Neuronal stem cell (in vitro differentiated cells): Measurements from ENCODE around the gene TLCD4.

Source experiments
- DNase-seq: peaks from one replicate; pipeline ENCODE4 v3.0.0-alpha.2; 2013; ENCODE audit warnings: low spot score
- H2AFZ ChIP-seq: one replicate; pipeline ENCODE4 v1.6.1; 2013; ENCODE audit warnings: mild to moderate bottlenecking, low read length, inconsistent platforms
- H2AK5ac ChIP-seq: 2 replicates; pipeline ENCODE4 v1.6.1; 2013; ENCODE audit warnings: low read depth, mild to moderate bottlenecking, inconsistent platforms, low read length, moderate library complexity, mixed read lengths
- H2BK120ac ChIP-seq: 2 replicates; pipeline ENCODE4 v1.6.1; 2013; ENCODE audit warnings: low read depth, mild to moderate bottlenecking, inconsistent platforms, low read length, moderate library complexity, mixed read lengths
- H2BK12ac ChIP-seq: one replicate; pipeline ENCODE4 v1.6.1; 2013; ENCODE audit warnings: low read length, inconsistent platforms
- H2BK15ac ChIP-seq: 2 replicates; pipeline ENCODE4 v1.6.1; 2013; ENCODE audit warnings: mild to moderate bottlenecking, low read length, inconsistent platforms, mixed read lengths
- H2BK5ac ChIP-seq: one replicate; pipeline ENCODE4 v1.6.1; 2013; ENCODE audit warnings: inconsistent platforms, mild to moderate bottlenecking, low read length, moderate library complexity
- H3K14ac ChIP-seq: one replicate; pipeline ENCODE4 v1.6.1; 2013; ENCODE audit warnings: low read length, inconsistent platforms
- H3K18ac ChIP-seq: 2 replicates; pipeline ENCODE4 v1.6.1; 2013; ENCODE audit warnings: low read length, inconsistent platforms
- H3K23ac ChIP-seq: 2 replicates; pipeline ENCODE4 v1.6.1; 2013; ENCODE audit warnings: low read depth, mild to moderate bottlenecking, mixed read lengths, low read length, inconsistent platforms; ENCODE audit not compliant: poor library complexity
- H3K27ac ChIP-seq: replicated peaks from 3 replicates; pipeline ENCODE4 v1.5.1; 2013; ENCODE audit warnings: low read length, inconsistent platforms
- H3K27me3 ChIP-seq, 3 experiments: 2 replicates each; pipeline ENCODE4 v1.6.1; 2013; ENCODE audit warnings: low read length in 3 of 3, mild to moderate bottlenecking in 2 of 3, inconsistent platforms in 1 of 3, low read depth in 1 of 3, mixed read lengths in 1 of 3, moderate library complexity in 1 of 3; ENCODE audit not compliant: control insufficient read depth in 3 of 3, insufficient read depth in 3 of 3
- H3K36me3 ChIP-seq, 2 donors: replicated peaks in 1 of 2; 2 replicates each; pipeline ENCODE4 v1.6.1; 2013; ENCODE audit warnings: low read length in 2 of 2; ENCODE audit not compliant: control insufficient read depth in 2 of 2, insufficient read depth in 2 of 2
- H3K4ac ChIP-seq: 2 replicates; pipeline ENCODE4 v1.6.1; 2013; ENCODE audit warnings: inconsistent platforms, mild to moderate bottlenecking, low read length, moderate library complexity
- H3K4me1 ChIP-seq, 2 donors: 1 replicate in 1 of 2; 2 replicates in 1 of 2; pipeline ENCODE4 v1.6.1; 2013; ENCODE audit warnings: low read length in 2 of 2, low read depth in 1 of 2; ENCODE audit not compliant: control insufficient read depth in 2 of 2, insufficient read depth in 1 of 2
- H3K4me2 ChIP-seq: one replicate; pipeline ENCODE4 v1.6.1; 2013; ENCODE audit warnings: mild to moderate bottlenecking, low read length, inconsistent platforms; ENCODE audit not compliant: insufficient read depth, poor library complexity, severe bottlenecking
- H3K4me3 ChIP-seq, 2 donors: 2 replicates each; pipeline ENCODE4 v1.5.1; 2013; ENCODE audit warnings: low read length in 2 of 2, mild to moderate bottlenecking in 2 of 2, inconsistent platforms in 1 of 2, moderate library complexity in 1 of 2
- H3K79me1 ChIP-seq: one replicate; pipeline ENCODE4 v1.6.1; 2013; ENCODE audit warnings: low read depth, mild to moderate bottlenecking, inconsistent platforms, low read length, moderate library complexity
- H3K9ac ChIP-seq: one replicate; pipeline ENCODE4 v1.6.1; 2013; ENCODE audit warnings: mild to moderate bottlenecking, low read depth, low read length, inconsistent platforms; ENCODE audit not compliant: poor library complexity
- H3K9me3 ChIP-seq, 2 donors: replicated peaks in 1 of 2; 2 replicates each; pipeline versions ENCODE3 to v1.6.1; 2013; ENCODE audit warnings: low read length in 2 of 2, mild to moderate bottlenecking in 2 of 2, inconsistent platforms in 1 of 2, low read depth in 1 of 2, mixed read lengths in 1 of 2, moderate library complexity in 1 of 2; ENCODE audit not compliant: control insufficient read depth in 2 of 2, insufficient read depth in 1 of 2
- H4K8ac ChIP-seq: one replicate; pipeline ENCODE4 v1.6.1; 2013; ENCODE audit warnings: low read depth, mild to moderate bottlenecking, inconsistent platforms, low read length, moderate library complexity
- H4K91ac ChIP-seq: one replicate; pipeline ENCODE4 v1.6.1; 2013; ENCODE audit warnings: low read length, low read depth, mild to moderate bottlenecking, inconsistent platforms; ENCODE audit not compliant: poor library complexity
- WGBS, 2 donors: extraction: QIAGEN DNeasy Blood & Tissue Kit; methylation state at CpG; one replicate each; pipeline ENCODE4 v1.1.7; 2013; ENCODE audit warnings: missing lambda C conversion rate in 2 of 2, mixed read lengths in 1 of 2; ENCODE audit not compliant: insufficient read length in 2 of 2, insufficient replicate concordance in 1 of 2; ENCODE audit errors: extremely low coverage in 2 of 2; 5-methylcytosine and 5-hydroxymethylcytosine counted together

The TLCD4 gene

GRCh38 chr1:95108792-95109191, 8.4 kb upstream of the TLCD4 start:
- no peaks in the 10 kb centered on the region for H3K4me1 ChIP-seq
- H2BK15ac ChIP-seq = no peak overlapping the region
- no peak overlapping the region for H3K27ac ChIP-seq
- H3K27me3 ChIP-seq = peaks cover 0 to 21% (median 0%) of the 10 kb centered on the region in 3 experiments
- H3K23ac ChIP-seq = no peak overlapping the region
- H3K9ac ChIP-seq = no peak overlapping the region
- H2BK120ac ChIP-seq = no peak overlapping the region
- H4K8ac ChIP-seq = no peak overlapping the region
- no peaks in the 10 kb centered on the region for H3K9me3 ChIP-seq
- H3K4me3 ChIP-seq = no peak overlapping the region
- no peak overlapping the region for H3K18ac ChIP-seq
- H3K79me1 ChIP-seq = no peaks in the 10 kb centered on the region
- H3K14ac ChIP-seq = no peak overlapping the region
- WGBS, 2 donors = no CpG with 5 or more reads among the region's 2 CpGs
- H3K36me3 ChIP-seq = no peaks in the 10 kb centered on the region
- no peak overlapping the region for H2BK5ac ChIP-seq
- no peak for DNase-seq
- no peak overlapping the region for H2AK5ac ChIP-seq
- no peak overlapping the region for H3K4me2 ChIP-seq
- no peak overlapping the region for H2BK12ac ChIP-seq
- no peak overlapping the region for H4K91ac ChIP-seq
- no peak overlapping the region for H2AFZ ChIP-seq
- no peak overlapping the region for H3K4ac ChIP-seq

GRCh38 chr1:95111014-95111413, 6.1 kb upstream of the TLCD4 start:
- Histone ChIP-seq H3K4me1 (no peaks in the 10 kb centered on the region), H3K18ac (no peak overlapping the region), H3K9me3 (no peaks in the 10 kb centered on the region), H2AK5ac (no peak overlapping the region), H3K27me3 (peaks cover 0 to 32% (median 0%) of the 10 kb centered on the region in 3 experiments), H3K23ac (no peak overlapping the region), H2BK5ac (no peak overlapping the region), H4K8ac (no peak overlapping the region), H2BK120ac (no peak overlapping the region), H4K91ac (no peak overlapping the region), H3K36me3 (no peaks in the 10 kb centered on the region), H3K14ac (no peak overlapping the region), H3K4me2 (no peak overlapping the region), H3K27ac (no peak overlapping the region), H3K4me3 (no peak overlapping the region), H3K9ac (no peak overlapping the region), H3K79me1 (no peaks in the 10 kb centered on the region), H2BK12ac (no peak overlapping the region), H2BK15ac (no peak overlapping the region), H2AFZ (no peak overlapping the region), H3K4ac (no peak overlapping the region)
- no CpG with 5 or more reads among the region's 1 CpG for WGBS, 2 donors
- DNase-seq = no peak

- no peak overlapping the region for H2BK12ac ChIP-seq
- no peak overlapping the region for H3K14ac ChIP-seq
- DNase-seq = no peak
- no peak overlapping the region for H3K27ac ChIP-seq
- H2AK5ac ChIP-seq = no peak overlapping the region
- no peak overlapping the region for H2BK15ac ChIP-seq
- no peaks in the 10 kb centered on the region for H3K9me3 ChIP-seq
- H3K27me3 ChIP-seq = peaks cover 0 to 51% (median 3%) of the 10 kb centered on the region in 3 experiments
- no peak overlapping the region for H3K9ac ChIP-seq
- peaks cover 0 to 2% of the 10 kb centered on the region in 2 donors for H3K4me1 ChIP-seq
- H3K4ac ChIP-seq = no peak overlapping the region
- H2AFZ ChIP-seq = no peak overlapping the region
- H4K91ac ChIP-seq = no peak overlapping the region
- no peak overlapping the region for H3K18ac ChIP-seq
- WGBS, 2 donors = no CpG with 5 or more reads among the region's 1 CpG
- H3K36me3 ChIP-seq = no peaks in the 10 kb centered on the region
- H3K4me3 ChIP-seq = no peak overlapping the region
- H4K8ac ChIP-seq = no peak overlapping the region
- H3K79me1 ChIP-seq = peaks cover 2% of the 10 kb centered on the region
- no peak overlapping the region for H3K4me2 ChIP-seq
- H3K23ac ChIP-seq = no peak overlapping the region
- no peak overlapping the region for H2BK5ac ChIP-seq
- no peak overlapping the region for H2BK120ac ChIP-seq
Observed at GRCh38 chr1:95113684-95114083, 3.5 kb upstream of the TLCD4 start.

- H3K14ac ChIP-seq = no peak overlapping the region
- no peak overlapping the region for H2AK5ac ChIP-seq
- peaks cover 2% of the 10 kb centered on the region for H3K79me1 ChIP-seq
- no CpG with 5 or more reads among the region's 3 CpGs for WGBS, 2 donors
- H3K27ac ChIP-seq = no peak overlapping the region
- H2BK5ac ChIP-seq = no peak overlapping the region
- no peak overlapping the region for H3K23ac ChIP-seq
- peaks cover 0 to 2% of the 10 kb centered on the region in 2 donors for H3K4me1 ChIP-seq
- no peak overlapping the region for H3K4me2 ChIP-seq
- no peak overlapping the region for H2BK15ac ChIP-seq
- no peak overlapping the region for H3K9ac ChIP-seq
- no peak for DNase-seq
- no peak overlapping the region for H3K4ac ChIP-seq
- H3K18ac ChIP-seq = no peak overlapping the region
- no peaks in the 10 kb centered on the region for H3K36me3 ChIP-seq
- no peak overlapping the region for H2BK12ac ChIP-seq
- H3K27me3 ChIP-seq = peaks cover 0 to 71% (median 3%) of the 10 kb centered on the region in 3 experiments
- no peak overlapping the region for H2AFZ ChIP-seq
- no peak overlapping the region for H3K4me3 ChIP-seq
- H3K9me3 ChIP-seq = no peaks in the 10 kb centered on the region
- H2BK120ac ChIP-seq = no peak overlapping the region
- no peak overlapping the region for H4K8ac ChIP-seq
- no peak overlapping the region for H4K91ac ChIP-seq
Observed at GRCh38 chr1:95115708-95116137, 1.4 kb upstream of the TLCD4 start.
